NCI-H226 (cell line): ENCODE data around the gene OSMR.

Source experiments
- DNase-seq: peaks from one replicate; pipeline ENCODE4 v3.0.0-alpha.2; 2015

The OSMR gene

DNA sequence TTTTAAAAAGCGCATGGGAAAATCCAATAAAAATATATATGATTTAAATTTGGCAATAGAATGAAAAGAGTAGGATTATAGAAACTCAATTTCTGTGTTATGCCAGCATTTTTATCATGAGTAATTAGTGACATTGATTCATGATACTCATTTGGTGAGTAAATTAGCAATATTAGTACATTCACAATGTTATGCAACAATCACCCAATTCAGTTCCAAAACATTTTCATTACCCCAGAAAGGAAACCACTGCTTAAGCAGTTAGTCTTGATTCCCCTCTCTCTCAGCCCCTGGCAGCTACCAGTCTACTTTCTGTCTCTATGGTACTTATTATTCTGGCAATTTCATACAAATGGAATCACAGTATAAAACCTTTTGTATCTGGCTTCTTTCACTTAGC is 27.0 kb downstream of the OSMR start:
- DNase-seq = no peak

DNA sequence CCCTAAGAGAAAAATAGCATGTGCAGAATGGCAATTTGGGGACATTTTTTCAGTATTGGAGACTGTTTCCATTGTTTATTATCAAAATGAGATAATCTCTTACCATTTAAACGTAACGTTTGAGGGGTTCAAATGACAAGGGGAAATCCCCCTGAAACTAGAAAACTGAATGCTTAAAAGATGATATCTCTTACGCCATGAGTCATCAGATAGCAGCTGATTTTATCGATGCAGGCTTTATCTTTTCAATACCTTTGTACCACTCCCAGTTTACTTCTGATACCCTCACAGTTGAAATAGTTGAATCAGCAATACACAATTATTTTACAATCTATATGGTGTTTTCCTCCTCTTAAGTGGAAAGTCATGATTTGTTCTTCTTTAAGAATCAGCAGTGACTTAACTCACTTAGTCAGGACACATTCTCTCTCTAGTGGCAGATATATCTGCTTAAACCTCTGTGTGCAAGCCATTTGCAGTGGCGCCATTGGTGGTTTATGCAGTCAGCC is 29.2 kb downstream of the OSMR start:
- DNase-seq = no peak

DNA sequence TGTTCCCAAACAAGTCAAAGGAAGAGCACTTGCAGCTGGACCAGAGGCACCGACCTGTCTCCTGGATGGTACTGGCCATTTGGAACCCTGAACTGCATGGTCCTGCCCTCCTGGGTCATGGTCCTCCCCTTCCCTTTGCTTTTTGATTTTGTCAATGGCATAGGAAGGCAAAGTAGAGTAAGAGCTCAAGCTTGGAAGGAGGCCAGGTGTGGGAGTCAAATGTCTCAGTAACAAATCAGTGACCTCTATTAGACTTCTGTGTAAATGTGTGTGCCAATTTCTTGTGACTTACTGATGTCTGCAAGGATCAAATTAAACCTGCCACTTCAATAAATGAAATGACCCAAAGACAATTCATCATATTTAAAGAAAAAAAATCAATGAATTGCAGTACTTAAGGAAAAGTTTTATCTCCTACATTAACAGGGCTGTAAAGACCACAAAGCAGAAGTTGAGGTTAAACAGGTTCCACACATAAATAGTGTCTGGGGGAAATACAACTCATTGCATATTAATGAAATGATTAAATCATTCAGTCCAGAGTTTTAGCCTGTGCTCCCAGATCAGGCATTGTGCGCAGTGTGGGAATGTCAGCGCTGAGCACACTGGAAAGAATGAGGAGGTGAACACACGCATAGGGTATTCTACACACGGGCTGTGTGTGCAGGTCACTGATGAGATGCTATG is 32.7 kb downstream of the OSMR start:
- DNase-seq = no peak

DNA sequence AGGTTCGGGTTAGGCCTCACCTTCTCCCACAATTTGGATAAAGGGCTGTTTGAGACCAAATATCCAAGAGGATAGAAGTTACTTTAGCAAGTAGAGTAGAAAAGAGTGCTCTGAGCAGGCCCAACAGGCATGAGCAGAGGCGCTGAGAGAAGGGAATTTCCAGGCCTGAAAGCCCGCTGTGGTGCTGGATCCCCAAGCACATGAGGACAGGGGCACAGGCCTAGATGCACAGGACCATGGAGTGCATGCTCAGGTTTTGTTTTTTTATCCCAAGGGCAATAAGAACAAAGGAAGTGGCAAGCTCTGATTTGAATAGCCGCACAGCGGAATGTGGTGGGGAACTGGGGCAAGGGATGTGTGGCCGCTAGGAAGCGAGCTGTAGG is 33.3 kb downstream of the OSMR start:
- no peak for DNase-seq

DNA sequence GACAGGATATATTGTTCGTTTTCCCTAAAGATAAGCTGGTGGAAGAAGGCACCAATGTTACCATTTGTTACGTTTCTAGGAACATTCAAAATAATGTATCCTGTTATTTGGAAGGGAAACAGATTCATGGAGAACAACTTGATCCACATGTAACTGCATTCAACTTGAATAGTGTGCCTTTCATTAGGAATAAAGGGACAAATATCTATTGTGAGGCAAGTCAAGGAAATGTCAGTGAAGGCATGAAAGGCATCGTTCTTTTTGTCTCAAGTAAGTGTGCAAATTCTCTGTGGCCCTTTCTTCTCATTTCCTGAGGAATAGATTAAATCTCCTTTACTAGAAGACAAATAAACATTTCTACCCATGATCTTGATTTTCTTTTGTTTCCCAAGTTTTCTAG is 38.0 kb downstream of the OSMR start:
- DNase-seq = no peak

DNA sequence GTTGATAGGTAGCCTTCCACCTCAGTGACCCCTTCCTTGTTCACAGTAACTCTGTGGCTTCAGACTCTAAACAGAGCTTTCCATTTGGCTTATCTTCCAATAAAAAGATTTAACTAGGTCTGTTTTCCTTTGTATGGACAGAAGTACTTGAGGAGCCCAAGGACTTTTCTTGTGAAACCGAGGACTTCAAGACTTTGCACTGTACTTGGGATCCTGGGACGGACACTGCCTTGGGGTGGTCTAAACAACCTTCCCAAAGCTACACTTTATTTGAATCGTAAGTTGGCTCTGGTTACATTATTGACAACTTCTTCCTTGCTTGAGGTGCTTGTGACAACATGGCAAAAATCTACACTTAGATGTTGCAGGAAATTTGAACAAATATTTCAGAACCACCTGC is 39.4 kb downstream of the OSMR start:
- no peak for DNase-seq

DNA sequence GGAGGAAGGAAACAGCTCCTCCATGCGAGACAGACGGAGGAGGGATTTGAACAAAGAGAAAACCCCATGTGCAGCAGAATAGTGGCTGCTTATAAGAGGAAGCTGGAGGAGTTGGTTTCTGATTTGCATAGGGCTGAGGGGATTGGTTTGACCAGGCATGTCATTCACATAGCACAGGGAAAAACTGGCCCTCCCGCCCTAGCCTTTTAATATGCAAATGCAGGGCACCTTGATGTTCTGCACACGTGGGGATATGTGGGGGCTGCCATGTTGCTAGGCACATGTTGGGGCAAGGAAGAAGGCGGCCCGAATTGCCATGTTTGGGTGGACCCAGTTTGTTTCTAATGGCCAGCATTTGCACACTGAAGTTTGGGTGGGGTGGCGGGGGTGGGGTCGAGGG is 42.2 kb downstream of the OSMR start:
- peak; percentile 31 for DNase-seq

DNA sequence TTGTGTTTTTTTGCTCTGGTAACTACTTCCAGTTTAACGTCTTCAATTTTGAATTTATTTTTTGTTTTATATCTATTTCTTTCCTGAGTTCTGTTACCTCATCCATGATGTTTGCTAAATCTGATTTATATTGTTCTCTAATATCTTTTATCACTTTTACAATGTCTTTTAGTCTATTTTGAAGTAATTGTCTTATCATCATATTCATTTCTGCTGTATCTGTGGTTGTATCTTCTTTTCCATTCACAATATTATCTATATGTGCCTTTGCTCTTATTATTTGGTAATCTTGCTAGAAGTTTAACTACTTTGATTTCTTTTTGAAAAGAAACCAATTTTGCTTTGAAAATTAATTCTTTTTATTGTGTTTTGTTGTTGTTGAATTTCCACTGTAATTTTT is 43.6 kb downstream of the OSMR start:
- DNase-seq = no peak

DNA sequence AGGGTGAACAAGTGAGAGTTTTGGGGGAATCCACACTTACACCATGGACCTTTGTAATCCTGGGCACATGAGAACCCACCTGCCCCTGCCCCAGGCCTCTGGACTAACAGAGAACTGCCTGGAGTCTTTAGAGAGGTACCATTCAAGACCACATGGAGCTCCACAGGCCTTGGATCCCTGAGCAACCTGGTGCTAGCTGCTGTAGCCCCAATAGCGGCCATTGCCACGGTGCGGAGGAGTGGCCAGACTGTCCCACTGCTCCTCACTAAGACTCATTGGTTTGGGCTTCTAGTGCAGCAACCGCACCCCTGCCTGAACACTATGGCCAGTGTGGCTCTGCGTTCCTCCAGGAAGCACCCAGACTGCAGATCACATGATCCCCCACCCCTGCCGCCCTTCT is 45.8 kb downstream of the OSMR start:
- DNase-seq = no peak

DNA sequence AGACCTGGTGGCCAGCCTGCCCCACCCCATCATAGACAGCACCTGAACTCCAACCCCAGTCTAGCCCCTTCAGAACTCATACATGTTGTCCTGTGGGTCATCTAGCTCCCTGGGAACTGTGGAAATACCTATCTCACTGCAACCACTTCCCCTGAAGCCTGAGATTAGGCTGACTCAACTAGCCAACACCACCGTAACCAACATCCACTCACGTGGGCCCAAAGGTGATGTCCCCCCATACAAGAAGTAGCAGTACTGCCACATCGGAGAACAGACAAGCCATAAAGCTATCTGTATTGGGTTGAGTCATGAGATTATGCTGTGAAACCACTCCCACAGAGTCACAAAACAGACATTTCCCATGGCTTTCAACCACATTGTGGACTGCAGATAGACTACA is 46.6 kb downstream of the OSMR start:
- DNase-seq = no peak

DNA sequence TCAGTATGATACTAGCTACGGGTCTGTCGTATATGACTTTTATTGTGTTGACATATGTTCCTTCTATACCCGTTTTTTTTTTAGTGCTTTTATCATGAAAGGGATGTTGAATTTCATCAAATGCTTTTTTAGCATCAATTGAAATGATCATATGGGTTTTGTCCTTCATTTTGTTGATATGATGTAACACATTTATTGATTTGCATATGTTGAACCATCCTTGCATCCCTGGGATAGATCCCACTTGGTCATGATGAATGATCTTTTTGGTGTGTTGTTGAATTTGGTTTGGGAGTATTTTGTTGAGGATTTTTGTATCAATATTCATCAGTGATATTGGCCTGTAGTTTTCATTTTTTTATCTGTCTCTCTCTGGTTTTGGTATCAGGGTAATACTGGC is 50.9 kb downstream of the OSMR start:
- DNase-seq = no peak

DNA sequence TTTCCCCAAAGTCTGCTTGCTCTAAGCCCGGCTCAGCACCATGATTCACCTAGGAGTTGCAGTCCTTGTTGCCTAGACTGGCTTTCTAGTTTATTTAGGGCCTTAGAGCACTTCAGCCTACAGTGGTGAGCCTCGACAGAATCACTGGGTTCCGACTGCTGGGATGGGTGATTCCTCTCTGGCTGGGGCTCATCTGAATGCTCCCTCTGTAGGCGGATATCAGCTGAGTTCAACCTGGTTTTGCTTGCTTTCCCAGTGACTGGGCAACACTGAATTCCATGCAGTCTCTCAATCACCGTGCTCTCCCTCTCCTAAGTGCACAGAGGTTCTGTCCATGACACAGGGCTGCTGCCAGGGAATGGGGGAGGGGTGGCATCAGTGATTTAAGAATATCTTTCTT is 54.1 kb downstream of the OSMR start:
- no peak for DNase-seq

DNA sequence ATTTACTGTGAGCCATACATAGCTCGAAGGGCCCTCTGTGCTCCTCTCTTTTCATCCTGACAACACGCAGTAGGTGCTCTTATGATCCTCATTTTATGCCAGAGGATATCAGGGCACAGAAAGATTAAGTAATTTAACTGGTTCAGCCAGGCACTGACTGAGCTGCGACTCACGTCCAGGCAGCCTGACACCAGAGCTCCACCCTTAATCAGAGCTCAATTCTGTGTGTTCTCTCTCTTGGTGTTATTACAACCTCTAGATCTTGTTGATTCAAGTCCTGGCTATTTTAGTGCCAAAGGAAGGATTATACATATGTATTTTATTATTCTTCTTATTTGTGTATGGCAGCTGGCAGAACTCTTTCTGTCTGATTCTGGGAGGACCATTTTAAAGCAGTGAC is 59.7 kb downstream of the OSMR start:
- no peak for DNase-seq

DNA sequence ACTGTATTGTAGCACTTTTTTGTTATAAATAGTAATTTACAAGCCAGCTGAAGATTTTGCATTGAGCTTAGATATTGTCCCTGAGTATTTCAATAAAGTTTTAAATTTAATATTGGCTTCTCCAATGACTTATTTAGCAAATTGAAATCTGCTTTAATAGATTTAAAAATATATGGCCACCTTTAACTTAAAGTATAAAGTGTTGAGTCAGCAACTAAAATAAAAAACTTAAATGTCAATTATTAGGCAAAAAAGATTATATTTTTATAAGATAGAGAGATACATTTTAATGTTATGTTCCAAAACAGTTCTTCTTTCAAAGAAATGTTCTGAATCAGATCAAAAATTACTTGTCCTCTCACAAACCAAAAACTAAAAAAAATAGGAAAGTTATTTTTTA is 60.7 kb downstream of the OSMR start:
- no peak for DNase-seq

DNA sequence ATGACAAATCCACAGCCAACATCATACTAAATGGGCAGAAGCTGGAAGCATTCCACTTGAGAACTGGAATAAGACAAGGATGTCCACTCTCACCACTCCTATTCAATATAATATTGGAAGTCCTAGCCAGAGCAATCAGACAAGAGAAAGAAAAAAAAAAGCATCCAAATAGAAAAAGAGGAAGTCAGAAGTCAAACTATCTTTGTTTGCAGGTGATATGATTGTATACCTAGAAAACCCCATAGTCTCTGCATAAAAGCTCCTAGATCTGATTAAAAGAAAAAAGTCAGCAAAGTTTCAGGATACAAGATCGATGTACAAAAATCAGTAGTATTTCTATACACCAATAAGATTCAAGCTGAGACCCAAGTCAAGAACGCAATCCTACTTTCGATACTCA is 66.1 kb downstream of the OSMR start:
- no peak for DNase-seq

DNA sequence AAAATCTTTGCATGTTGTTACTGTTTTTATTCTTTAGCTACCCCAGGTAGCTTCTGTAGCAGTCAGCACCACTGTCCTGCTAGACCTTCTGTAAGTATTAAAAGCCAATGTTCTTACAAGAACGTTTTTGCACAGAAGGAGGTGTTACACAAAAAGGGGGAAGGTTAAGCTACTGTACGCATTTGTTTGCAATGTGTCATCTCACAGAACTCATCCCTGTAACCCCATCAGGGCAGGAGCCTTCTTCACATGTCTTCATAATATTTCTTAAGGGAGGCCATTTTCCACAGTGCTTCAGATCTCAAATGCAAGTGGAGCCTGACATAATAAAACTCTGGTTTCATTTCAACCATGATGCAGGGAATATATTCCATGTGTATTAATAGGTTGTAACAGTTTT is 67.9 kb downstream of the OSMR start:
- no peak for DNase-seq

DNA sequence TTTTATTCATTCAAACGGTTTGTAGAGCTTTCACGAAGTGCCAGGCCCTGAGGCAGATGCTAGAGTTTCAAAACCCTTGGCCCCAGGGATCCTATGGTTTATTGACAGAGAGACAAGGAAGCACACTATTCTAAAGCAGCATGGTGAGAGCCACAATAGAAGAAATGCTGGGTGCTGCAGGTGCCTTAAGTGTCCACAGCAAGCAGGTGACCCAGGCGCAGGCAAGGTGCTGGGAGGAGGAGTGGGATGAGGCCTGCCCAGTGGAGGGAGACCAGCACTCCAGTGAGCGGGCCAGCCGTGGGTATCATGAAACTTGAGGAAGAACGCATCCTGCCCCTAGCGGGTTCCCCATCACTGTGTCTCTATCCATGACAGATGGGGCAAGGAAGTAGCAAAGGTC is 71.0 kb downstream of the OSMR start:
- DNase-seq = no peak

DNA sequence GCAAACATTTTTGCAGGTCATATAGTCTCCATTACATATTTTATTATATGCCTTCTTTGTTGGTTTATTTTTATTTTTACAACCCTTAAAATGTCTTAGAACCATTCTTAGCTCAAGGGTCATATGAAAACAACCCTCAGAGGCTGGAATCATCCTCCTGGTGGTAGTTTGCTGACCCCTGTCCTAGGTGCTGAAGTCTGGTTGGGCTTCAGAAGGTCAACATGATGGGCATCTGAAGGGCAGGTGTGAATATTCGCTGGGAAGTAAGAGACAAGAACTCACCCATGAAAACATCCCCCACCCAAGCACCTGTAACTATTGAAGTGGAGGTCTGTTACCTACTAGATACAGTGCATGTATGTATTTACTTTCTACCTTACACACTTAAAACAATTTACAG is 75.4 kb downstream of the OSMR start:
- no peak for DNase-seq

DNA sequence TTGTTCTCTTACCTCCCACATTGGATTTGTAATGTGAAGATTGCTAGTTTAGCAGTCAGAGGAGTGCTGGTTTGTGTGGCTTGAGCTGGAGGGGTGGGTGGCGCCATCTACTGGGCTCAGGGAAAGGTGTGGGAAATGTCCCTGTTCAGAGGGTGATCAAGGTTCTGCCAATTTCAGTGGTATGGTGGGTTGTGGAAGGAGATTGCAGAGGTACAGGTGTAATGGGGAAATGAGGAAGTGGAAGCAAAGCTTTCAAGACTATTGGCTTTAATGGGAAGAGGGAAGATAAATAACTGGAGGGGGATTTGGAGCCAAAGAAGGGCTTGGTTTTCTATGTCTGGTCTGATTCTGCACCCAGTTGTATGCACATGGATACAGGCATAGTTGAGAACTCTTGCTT is 76.4 kb downstream of the OSMR start:
- DNase-seq = peak; percentile 27

DNA sequence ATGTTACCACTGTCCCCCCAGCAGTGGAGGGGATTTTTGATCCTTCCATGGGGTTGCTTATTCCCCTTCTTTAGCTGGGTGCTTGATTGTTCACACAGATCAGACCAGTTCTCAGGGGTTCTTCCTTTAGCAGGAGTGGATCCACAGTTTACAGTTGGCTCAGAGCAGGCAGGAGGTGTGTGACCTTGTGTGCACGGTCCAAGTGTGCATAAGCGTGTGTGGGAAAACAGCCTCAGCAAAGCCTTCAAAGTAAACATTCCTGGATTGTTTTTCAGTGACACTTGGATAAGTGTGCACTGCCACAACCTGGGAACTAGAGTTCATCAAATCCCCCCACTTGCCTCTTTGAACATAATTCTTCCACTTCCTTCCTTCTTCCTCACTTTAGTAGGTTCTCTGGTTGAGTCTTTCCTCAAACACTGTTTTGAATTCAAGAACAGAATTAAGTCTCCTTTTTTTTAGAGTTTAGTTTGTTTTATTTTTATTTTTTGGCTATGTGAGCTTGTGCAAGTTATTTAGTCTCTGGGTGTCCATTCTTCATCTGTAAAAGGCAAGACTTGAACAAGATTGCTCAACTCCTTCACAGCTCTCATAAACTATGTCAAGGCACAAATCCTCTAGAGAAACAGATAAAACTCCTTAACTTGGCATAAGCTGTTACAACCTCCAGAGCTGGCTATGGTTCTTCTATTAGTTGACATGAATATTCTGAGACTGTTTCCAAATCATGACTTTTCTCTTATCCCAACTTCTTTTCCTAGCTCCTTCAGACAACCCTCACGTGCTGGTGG is 78.0 kb downstream of the OSMR start:
- no peak for DNase-seq

DNA sequence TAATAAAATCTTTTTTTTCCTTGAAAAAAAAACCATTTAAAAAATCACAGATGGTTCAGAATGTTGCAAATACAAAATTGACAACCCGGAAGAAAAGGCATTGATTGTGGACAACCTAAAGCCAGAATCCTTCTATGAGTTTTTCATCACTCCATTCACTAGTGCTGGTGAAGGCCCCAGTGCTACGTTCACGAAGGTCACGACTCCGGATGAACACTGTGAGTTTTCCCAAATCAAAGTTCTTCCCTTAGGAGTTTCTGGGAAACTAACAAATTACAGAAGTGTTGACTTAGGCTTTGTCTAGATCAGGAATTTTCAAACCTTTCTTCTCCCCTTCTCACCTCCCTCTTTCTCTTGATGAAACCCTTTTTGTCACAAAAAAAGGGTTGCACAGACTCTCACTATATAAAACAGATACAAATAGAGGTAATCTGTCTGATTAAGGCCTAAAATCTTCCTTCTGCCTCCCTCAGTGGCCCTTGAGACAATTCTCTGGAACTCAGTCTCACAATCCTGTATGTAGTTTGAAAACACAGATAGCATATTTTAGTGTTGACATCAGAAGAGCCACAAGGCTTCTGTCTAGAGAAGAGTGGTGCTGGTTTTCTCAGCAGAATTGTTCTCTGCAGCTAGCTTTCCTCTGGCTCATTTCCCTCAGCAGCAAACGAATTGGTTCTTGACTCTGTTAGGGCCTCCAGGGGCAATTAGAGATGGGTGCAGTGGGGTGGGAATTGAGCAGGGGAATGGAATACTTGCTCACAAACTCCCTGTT is 79.5 kb downstream of the OSMR start:
- DNase-seq = peak; percentile 24

DNA sequence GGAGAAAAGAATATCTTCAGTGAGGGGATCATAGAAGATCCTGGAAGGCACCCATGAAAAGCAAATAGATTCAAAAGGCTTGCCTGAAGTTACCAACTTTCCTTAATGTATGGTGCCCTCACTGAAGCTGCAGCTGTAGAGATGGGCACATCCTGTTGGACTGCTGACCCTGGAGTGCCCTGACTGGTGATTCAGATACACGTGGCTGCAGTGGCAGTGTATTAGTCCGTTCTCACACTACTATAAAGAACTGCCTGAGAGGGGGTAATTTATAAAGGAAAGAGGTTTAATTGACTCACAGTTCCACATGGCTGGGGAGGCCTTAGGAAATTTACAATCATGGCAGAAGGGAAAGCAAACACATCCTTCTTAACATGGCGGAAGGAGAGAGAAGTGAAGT is 80.3 kb downstream of the OSMR start:
- DNase-seq = no peak

DNA sequence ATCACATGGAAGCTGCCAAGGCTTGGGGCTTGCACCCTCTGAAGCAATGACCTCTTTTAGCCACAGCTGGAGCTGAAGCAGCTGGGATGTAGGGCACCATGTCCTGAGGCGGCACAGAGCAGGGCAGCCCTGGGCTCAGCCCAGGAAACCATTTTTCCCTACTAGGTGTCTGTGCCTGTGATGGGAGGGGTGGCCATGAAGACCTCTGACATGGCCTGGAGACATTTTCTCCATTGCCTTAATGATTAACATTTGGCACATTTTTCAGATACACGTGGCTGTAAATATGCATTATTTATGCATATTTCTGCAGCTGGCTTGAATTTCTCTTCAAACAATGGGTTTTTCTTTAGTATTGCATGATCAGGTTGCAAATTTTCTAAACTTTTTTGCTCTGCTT is 81.7 kb downstream of the OSMR start:
- DNase-seq = no peak

DNA sequence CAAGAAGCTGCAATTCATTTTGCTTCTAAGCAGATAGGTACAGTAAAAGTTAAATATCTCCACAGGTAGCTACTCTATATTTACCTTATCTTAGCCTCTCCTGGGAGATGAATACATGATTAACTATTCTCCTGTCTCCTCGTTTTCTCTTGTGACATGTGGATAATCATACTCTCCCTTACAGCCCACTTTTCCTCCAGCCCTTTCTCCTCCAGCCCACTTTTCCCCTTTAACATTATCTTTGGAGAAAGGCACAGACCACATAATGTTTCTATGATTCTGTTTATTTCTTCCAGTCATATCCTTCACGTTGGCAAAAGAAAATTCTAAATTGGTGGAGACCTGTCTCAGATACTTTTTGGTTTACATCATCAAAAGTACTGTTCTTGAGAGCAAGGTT is 84.0 kb downstream of the OSMR start:
- DNase-seq = no peak
